SKM-1 (cell line): ENCODE results near the gene UBR1.

Source experiments
- DNase-seq: peaks from one replicate; lab custom pipeline; 2025; ENCODE audit not compliant: unreplicated experiment; lab: John Stamatoyannopoulos, UW

Gene UBR1

GRCh38 chr15:43107751-43108150 lies 1.9 kb upstream of the UBR1 start:
- DNase-seq = no peak

GRCh38 chr15:43106486-43106829 lies 620 bp upstream of the UBR1 start:
- DNase-seq = no peak

- no peak for DNase-seq
These were observed 631 bp downstream of the UBR1 start for GRCh38 chr15:43105077-43105736.

GRCh38 chr15:43104426-43104825 lies 1.4 kb downstream of the UBR1 start:
- no peak for DNase-seq

- DNase-seq = no peak
These were observed 1.9 kb downstream of the UBR1 start for GRCh38 chr15:43103907-43104306.

- no peak for DNase-seq
These were observed 3.7 kb downstream of the UBR1 start for GRCh38 chr15:43102187-43102586.

GRCh38 chr15:43100971-43101370 lies 4.9 kb downstream of the UBR1 start:
- no peak for DNase-seq

GRCh38 chr15:43099105-43099845 lies 6.6 kb downstream of the UBR1 start:
- DNase-seq = no peak

- DNase-seq = no peak
These were observed 9.4 kb downstream of the UBR1 start for GRCh38 chr15:43096411-43096810.

- no peak for DNase-seq
These were observed 10.0 kb downstream of the UBR1 start for GRCh38 chr15:43095708-43096347.

GRCh38 chr15:43095243-43095642 lies 10.6 kb downstream of the UBR1 start:
- DNase-seq = no peak

GRCh38 chr15:43094416-43095030 lies 11.3 kb downstream of the UBR1 start:
- no peak for DNase-seq

GRCh38 chr15:43093026-43093425 lies 12.8 kb downstream of the UBR1 start:
- no peak for DNase-seq

- DNase-seq = no peak
These were observed 14.0 kb downstream of the UBR1 start for GRCh38 chr15:43091859-43092258.

- no peak for DNase-seq
These were observed 19.3 kb downstream of the UBR1 start for GRCh38 chr15:43086551-43086950.

GRCh38 chr15:43085921-43086320 lies 19.9 kb downstream of the UBR1 start:
- no peak for DNase-seq

GRCh38 chr15:43082509-43082908 lies 23.3 kb downstream of the UBR1 start:
- no peak for DNase-seq

- DNase-seq = no peak
These were observed 24.6 kb downstream of the UBR1 start for GRCh38 chr15:43081283-43081682.

GRCh38 chr15:43071451-43071850 lies 34.4 kb downstream of the UBR1 start:
- no peak for DNase-seq

- no peak for DNase-seq
These were observed 34.9 kb downstream of the UBR1 start for GRCh38 chr15:43070893-43071292.

- no peak for DNase-seq
These were observed 35.6 kb downstream of the UBR1 start for GRCh38 chr15:43070249-43070648.
